Fibroblast of skin of right biceps (primary cell): ENCODE results near the gene RPS3.

Experiments used
- DNase-seq: peaks from one replicate; pipeline ENCODE4 v3.0.0-alpha.2; 2013

RPS3 gene

DNA sequence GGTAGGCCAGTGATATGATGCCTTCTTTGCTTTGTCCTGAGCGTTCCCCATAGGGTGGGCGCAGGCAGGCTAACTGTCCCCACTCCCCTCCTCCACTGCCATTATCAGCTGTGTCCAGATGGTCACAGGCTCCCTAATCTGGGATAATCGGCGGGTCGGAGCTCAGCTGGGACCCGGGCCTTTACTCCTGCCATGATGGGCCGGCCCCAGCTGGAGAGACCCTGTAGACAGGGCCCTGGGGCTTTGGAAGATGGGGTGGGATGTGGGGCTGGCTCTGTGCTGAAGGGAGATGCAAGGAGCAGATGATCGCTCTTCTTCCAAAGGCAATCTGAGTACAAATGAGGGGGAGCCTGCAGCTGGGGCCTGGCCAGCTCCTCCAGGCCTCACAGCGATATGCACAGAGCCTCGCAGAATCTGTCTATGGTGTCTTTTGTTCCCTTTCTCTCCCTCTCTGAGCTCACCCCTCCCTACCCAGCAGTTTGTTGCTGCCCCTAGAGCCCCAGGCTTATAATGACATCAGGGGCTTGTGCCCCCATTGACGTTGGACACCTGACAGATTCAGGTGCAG is 21.8 kb downstream of the RPS3 start:
- no peak for DNase-seq

DNA sequence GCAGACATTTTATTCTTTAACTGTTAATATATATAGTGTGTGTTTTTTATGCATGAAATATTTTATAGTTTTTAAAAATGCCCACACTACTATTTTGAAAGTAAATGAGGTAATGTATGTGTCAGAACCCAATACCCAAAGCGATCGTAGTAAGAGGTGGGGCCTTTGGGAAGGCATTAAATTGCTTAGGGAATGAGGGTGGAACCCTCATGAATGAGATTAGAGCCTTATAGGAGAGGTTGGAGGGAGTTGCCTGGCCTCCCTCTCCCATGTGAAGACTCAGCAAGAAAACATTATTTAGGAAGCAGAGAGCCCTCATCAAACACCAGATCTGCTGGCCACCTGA is 22.6 kb downstream of the RPS3 start:
- no peak for DNase-seq

DNA sequence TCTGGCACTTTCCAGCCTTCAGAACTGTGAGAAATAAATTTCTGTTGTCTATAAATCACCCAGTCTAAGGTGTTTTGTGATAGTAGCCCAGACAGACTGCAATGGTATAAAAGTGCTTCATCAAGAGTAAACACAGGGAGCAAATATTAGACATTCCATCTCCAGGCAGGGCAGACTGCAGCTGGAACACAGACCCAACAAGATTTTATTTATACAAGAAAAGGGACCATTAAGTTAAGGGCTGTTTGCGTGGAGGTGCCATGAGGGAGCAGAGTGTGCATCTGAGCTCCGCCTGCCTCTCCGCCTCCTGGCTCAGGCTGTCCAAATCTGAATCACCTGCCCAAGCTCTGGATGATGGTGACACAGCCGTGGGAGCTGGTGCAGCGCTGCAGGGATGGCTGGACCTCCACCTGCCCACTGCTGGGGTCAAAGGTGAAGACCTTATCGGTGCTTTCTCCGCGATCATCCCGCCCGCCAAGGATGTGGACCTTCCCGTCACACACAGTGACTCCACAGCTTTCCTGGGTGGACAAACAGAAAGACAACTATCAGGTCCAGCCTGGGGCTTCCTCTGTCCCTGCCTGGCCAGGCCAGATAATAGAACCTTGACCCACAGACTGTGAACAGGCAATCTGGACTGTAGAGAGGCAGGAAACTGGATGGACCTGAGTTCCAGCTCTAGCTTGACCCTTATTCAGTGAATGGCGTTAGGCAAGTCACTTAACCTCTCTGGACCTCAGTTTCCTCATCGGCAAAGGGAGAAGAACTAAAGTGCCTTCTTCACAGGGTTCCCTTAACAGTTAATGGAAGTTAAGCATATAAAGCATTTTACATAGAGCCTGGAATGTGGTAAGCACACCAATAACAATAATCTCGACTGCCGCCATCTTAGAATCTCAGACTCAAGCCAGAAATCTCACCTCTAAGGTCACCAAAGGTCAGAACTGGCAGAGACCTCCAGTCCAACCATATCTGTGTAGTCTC is 23.2 kb downstream of the RPS3 start:
- no peak for DNase-seq

DNA sequence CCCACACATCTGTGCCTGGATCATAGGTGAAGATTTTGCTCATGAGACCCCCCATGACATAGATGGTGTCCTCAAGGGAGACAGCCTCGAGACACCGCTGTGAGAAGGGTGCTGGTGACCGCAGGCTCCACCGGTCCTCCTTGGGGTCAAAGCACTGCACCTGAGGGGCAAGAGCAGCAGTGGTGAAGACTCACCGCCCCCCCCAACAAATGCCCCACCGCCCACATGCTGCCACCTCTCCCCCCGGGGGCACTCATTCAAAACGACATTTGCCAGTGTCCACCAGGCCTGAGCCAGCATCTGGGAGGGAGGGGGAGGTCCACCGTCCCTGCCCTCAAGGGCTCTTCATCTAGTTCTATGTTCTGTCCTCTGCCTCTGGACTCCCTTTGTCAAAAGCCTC is 24.4 kb downstream of the RPS3 start:
- DNase-seq, result no peak

DNA sequence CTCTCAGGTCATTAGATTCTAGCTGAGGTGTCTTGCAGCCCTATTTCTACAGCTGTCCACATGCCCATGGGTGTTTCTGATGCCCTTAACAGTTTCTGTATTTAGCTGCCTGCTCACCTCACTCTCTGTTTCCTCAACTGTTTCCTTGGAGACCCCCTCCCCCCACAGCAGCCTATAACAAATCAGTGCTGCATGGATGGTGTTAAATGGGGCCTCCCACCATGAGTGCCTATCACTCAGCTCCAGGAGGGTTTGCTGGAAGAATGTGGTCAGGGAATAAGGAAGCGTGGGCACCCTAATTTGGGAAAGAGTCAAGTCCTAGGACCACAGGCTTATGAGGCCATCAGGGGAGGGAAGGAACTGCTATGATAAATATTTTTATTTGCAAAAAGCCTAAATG is 25.1 kb downstream of the RPS3 start:
- DNase-seq, result no peak

DNA sequence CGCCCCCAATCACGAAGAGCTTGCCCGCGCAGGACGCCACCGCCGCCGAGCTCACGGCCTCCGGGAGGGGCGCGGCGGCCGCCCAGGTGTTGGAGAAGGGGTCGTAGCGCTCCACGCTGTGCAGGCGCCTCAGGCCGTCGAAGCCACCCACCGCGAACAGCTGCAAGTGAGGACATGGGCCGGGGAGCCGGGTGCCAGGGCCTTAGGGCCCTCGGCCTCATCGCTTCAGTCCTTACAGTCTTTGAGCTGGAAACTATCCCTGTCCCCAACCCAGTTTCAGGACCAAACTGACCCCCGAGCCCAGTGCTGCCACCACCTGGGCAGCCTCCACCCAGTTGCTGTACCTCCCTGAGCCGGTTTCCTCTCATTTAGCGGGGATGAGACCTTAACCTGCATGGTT is 26.1 kb downstream of the RPS3 start:
- no peak for DNase-seq

DNA sequence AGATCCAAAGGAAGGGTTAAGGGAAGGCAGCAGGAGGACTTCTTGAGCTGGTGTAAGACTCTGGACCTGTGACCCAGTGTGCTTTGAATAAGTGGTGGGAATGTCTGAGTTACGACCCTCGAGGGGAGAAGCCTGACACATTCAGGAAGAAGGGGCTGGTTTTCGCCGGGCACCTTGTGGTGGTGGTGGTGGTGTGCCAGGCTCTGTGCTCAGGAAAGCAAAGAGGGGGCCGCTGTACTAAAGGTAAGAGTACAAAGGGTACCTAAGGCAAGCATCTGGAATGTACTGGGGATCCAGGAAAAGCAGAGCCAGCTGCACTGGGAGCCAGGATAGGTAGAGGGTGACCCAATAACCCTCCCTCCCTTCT is 27.4 kb downstream of the RPS3 start:
- DNase-seq, result no peak

DNA sequence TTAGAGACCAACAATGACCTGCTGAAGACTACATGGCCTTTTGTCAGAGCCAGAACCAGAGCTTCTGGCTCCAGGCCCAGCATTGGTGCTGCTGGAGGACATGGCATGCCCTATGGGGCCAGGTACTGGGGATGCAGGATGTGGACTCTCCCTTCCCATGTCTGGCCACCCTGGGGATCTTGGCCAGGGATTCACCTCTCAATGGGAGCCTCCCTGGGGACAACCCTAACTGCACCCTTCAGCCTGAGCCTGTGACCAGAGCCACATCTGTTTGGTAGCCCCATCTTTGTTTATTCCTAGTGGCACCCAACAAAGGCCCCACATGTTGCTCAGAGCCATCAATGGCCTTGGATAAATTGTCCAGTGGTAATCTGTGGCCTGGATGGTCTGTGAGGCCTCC is 27.9 kb downstream of the RPS3 start:
- DNase-seq, result no peak

DNA sequence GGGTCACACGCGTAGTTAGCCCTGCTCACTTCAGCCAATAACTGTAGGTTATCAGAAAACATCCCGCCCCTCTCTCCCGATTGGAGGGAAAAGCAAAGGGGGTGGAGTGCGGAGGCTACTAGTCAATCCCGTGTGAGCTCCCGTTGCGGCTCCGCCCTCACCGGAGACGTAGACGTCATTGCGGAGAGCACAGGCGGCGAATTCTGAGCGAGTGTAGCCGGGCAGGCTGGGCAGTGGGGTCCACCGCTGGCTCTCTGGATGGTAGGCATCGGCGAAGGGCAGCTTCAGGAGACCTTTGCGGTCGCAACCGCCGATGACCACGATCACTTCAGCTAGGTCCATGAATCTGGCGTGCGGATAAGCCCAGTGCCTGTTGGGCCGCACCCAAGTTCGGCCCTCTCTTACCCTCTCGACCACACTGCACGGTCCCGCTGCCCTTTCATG is 29.0 kb downstream of the RPS3 start:
- peak; percentile 91 for DNase-seq

DNA sequence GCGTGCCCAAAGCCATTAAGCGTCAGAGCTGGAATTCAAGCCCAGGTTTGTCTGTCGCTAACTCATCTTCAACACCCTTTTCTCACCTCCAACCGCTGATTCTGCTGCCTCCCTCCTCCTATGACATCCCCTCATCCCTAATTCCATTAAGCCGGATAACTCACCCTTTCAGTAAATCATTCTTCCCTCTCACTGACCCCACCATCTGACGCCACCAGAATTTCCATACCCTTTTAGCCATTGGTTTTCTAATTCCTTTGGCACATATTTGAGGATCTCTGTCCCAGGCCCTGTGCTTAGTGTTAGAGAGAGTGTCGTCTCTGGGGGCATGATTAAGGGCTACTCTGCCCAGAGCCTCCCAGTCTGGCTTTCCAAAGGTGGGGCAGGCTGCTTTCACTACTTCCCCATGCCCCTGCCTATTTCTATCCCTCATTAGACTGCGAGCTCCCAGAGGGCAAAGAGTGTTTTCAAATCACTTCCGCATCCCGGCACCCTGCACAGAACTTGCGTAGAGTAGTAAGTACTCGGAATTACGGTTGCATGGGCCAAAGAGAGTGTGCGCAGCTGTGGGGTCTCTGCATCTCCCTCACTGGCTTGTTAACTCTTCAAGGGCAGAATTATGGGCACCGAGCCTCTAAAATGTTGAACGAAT is 29.8 kb downstream of the RPS3 start:
- no peak for DNase-seq

DNA sequence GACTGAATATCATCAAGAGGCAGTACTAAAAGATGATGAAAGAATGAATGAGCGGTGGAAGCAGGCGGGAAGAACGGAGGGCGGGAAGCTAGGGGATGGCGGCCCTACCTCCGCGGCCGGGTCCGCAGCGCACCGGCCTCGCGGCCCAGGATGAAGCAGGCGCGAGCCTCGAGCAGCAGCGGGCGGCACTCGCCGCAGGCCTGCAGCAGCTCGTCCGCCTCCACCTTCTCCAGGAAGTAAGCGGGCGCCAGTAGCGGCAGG is 30.3 kb downstream of the RPS3 start:
- DNase-seq, result no peak

DNA sequence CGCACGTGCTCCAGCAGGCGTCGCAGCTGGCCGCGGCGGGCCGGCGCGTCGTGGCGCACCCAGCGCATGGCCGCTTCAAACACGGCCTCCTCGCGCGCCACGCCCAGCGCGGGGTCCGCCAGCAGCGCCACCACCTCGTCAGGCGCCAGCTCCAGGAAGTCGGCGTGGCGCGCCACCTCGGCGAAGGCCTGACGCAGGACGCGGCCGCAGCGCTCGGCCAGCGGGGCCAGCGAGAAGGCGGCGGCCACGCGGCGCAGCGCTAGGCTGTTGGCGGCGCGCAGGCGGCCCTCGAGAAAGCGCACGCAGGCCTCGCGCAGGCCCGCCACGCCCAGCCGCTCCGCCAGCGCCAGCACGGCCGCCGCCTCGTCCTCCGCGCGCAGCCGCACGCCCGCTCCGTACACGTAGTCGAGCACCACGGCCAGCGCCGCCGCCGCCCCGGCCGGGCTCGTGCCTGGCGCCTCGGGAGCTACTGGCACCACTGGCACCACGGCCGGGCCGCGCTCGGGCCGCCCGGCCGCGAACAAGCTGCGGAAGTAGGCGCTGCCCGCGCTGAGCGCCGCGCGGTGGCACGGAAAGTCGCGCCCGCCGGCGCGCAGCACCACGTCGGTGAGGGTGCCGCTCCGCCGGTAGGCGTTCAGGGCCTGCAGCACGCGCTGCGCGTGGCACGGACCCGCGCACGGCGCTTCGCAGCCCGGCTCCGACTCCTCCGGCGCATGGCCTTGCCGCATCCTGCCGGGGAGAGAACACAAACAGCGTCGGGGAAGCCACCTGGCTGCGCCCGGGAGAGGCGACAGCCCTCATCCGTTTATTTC is 30.8 kb downstream of the RPS3 start:
- peak; percentile 78 for DNase-seq

DNA sequence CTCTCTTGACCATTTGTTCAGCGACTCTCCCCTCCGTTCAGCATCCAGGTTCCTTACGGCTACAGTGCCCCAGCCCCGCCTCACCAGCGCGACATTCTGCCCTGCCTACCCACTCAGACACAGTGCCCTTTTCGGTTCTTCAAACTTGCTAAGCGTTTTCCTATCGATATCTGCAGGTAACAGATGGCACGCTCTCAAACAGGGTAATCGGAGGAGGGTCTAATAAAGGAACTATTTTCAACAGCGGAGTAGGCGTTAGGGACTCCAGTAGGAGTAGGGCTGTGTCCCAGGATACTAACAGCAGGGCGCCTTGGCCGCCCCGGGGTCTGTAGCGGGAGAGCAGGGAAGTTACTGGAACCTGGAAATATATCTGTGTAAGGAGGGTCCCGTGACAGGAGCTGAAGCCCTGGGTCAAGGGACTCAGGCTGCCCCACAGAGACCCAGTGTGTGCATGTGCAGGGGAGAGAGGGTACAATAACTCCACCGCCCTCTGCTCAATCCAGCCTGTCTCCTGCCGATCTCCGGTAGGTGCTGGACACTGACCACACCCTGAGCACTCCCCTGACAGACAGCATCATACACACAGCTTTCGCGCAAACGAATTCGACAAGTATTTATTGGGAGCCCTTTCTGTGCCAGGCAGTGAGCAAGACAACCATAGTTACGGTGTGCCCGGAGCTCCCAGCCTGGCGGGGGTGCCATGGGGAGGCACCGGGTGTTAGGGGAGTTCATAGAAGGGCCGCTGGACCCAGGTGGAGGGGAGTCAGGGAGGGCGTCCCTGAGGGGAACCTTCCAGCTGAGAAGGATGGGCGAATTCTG is 31.6 kb downstream of the RPS3 start:
- DNase-seq, result no peak

DNA sequence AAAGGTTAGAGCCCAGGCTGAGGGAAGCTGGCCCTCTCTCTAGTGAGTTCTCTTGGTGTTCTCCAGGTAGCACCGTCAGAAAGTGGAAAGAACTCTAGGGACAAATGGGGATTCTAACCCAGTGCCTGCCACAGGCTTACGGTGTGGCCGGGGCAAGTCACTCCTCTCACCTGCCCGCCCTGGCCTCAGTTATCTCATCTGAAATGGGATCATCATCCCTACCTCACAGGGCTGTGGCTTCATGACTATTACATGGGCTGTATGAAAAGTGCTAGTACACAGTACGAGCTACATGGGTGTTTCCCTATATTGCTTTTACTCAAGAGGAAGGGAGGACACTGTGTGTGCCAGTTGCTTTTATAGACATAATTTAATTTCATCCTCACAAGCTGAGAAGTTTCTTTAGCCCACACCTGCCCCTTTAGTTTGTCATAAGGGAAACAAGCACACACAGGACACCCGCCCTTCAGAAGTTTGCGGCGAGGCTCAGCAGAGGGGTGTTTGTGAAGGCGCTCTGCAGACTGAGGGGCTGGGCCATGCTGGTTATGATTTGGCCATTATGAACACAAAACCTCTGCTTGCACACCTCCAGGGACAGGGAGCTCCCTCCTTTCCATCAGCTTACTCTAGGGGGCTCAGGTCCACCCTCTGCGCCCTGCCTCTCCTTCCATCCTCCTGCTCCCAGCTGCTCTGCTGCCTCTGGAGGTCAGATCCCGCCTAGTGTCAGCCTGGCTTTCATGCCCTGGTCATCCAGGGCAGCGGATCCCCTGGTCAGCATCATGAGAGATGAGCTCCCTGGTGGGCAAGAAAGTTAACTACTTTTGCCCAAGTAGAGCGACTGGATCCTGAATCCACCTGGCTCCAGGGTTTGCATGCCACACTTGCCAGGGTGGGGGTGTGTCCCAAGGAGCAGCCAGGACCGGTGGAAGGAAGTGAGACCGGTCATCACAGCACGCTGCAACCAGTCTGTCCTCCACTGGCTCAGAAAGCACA is 32.5 kb downstream of the RPS3 start:
- DNase-seq, result no peak

DNA sequence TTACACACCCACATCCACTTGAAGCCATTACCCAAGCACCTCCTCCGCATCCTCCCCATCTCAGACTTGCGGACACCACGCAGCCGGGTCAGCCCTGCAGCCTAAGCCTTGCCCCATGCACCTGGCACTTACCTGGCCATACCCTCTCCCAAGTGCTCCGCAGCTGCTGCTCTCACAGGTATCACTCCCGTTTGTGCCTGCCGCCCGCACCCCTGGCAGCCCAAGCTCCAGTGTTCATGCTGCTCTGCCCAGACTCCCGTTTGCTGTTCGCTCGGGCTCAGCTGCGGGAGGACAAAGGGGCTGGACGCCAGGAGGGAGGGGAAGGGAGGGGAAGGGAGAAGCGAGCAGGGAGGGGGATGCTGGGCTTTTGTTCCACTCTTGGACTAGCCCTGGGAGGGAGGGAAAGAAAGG is 33.6 kb downstream of the RPS3 start, which contains the start of gene KLHL35:
KLHL35 (minus strand) TSS at position 293 of the 411 bp plus-strand sequence. CDS start 2,574 bp downstream, outside the sequence.
- DNase-seq, result no peak

DNA sequence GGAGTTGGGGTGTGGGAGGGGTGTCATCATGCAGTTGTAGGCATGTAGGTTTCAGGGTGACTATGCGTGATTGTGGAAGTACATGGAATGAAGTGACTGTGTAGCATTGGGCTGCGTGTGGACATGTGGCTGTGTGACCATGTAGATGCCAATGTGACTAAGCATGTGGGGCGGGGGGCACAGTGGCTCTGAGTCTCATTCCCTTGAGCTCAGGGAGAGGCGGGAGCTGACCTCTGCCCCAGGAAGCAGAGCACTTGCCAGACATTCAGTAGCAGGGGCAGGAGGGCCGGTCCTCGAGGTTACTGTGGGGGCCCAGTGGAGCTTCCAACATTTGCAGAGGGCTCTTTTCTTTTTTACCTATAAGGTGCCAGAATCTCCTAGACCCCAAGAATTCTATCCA is 34.1 kb downstream of the RPS3 start:
- DNase-seq, result no peak

DNA sequence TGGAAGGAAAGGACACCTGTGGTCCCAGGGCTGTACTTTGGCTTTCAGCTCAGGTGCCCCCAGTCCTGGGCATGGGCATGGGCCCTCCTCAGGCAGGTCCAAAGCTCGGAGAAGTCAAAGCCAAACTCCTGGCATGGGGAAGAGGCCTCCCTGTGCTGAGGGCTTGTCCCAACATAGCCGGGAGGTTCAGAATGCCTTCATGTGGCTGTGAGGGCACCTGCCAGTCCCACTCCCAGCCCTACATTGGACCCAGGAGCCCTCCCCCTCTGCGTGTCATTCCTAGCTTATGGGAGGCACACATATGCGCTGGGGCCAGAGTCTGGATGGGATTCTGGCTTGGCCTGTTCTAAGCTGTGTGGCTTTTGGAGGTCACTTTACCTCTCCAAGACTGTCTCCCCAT is 34.7 kb downstream of the RPS3 start:
- DNase-seq, result no peak

DNA sequence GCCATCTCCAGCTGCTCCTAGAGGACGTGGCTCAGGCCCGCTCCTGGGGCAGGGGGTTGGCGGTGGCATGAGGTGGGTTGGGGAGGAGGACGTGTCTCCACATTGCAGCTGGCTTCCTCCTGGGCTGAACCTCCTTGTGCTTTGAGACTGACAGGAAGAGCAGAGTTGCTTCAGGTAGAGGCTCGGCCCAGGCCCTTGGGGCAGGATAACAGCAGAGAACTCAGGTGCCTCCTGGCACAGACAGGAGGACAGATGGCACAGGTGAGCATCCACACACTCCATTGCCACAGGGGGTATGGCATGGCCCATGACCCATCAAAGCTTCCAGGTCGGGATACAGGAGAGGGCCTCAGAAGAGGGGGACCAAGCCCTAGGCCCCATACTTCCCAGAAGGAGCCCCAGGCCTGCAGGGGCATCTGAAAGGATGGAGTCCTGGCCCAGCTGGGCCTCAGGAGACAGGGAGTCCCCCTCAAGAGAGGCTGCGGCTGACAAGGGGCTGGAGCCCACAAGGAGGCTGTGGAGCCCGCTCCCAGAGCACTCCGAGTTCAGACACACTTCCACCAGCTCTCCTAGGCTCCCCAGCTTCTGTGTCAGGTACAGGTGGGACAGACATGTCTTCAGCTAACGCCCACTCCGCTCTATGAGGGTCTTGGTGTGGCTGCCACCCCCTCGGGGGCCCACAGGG is 35.7 kb downstream of the RPS3 start:
- DNase-seq, result no peak

DNA sequence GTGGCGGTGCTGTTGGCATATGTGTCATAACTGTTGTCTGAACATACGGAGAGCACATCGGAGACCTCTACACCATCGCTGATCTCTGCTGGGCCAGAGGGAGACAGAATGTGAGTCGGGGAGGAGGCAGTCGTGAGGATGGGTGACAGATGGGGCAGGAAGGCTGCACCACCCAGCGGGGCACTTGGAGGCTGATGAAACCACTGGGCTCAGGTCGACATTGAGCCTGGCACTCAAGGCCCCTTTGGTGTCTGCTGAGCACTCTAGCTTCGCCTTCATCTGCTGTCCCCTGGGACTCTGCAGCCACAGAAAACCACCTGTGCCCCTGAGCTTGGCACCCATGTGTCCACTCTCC is 36.2 kb downstream of the RPS3 start:
- DNase-seq, result no peak

DNA sequence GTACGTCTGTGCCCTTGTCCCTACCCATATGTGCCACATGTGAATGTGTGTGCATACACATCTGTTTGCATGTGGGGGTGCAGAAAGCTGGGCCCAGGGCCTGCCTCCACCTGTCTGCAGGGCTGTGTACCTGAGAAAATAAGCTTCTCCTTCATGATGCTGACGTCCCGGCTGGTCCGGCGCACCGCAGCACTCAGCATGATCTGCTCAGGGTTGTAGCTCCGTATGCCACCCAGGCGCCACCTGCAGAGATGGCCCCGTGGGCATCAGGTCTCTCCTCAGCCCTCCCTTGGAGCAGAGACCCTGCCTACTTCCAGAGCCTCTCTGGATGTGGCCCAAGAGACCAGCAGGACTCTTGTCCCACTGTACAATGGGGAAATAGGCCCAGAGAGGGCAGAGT is 37.5 kb downstream of the RPS3 start:
- no peak for DNase-seq
